ENCODE measurements around the gene TBC1D10B. TPM values are rescaled to one million over a fixed set of nuclear protein-coding genes. Genes with fewer than 3 reads are reported as not detected.

TBC1D10B gene
- total RNA-seq, 4 donors from 2014 or later = 35.3 to 52.6 (median 43.6) TPM

- peaks cover 0 to 22% of the 10 kb centered on the region in 2 donors for H3K36me3 ChIP-seq
- intact Hi-C loops (cut with DNase I; ENCODE audit: low total_unique reads) = no loop called here
- no peak for DNase-seq
- H3K27me3 ChIP-seq = no peaks in the 10 kb centered on the region
- peak overlapping the region; percentile 65 to 78 (median 74) for H3K4me3 ChIP-seq
- no peak for ATAC-seq
- no peaks in the 10 kb centered on the region for H3K9me3 ChIP-seq
- in situ Hi-C loops (cut with MboI; ENCODE audit: low sequenced_read_pairs in 4 of 4) = loop anchor here in 2 of 4 donors (25.0 kb wide), 2 partner anchors 281 to 306 kb away; partner anchors contain the start of genes ALDOA (in 1 of the 2), PPP4C (in 1 of the 2), TBX6 (in 1 of the 2) and YPEL3 (in 1 of the 2)
- TF ChIP-seq POLR2A (IDR thresholded peaks at IDR 0.05) = no peak
- TF ChIP-seq, protein P1, sequence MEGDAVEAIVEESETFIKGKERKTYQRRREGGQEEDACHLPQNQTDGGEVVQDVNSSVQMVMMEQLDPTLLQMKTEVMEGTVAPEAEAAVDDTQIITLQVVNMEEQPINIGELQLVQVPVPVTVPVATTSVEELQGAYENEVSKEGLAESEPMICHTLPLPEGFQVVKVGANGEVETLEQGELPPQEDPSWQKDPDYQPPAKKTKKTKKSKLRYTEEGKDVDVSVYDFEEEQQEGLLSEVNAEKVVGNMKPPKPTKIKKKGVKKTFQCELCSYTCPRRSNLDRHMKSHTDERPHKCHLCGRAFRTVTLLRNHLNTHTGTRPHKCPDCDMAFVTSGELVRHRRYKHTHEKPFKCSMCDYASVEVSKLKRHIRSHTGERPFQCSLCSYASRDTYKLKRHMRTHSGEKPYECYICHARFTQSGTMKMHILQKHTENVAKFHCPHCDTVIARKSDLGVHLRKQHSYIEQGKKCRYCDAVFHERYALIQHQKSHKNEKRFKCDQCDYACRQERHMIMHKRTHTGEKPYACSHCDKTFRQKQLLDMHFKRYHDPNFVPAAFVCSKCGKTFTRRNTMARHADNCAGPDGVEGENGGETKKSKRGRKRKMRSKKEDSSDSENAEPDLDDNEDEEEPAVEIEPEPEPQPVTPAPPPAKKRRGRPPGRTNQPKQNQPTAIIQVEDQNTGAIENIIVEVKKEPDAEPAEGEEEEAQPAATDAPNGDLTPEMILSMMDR (IDR thresholded peaks at IDR 0.05 in 4 of 5, conservative IDR thresholded peaks at IDR 0.05 in 1 of 5) = no peak
- H3K27ac ChIP-seq = peak overlapping the region; percentile 79 to 88 (median 88)
- peaks cover 41 to 48% of the 10 kb centered on the region in 2 donors for H3K4me1 ChIP-seq
These were observed 2.0 kb downstream of the TBC1D10B start for GRCh38 chr16:30368122-30368791.

DNA sequence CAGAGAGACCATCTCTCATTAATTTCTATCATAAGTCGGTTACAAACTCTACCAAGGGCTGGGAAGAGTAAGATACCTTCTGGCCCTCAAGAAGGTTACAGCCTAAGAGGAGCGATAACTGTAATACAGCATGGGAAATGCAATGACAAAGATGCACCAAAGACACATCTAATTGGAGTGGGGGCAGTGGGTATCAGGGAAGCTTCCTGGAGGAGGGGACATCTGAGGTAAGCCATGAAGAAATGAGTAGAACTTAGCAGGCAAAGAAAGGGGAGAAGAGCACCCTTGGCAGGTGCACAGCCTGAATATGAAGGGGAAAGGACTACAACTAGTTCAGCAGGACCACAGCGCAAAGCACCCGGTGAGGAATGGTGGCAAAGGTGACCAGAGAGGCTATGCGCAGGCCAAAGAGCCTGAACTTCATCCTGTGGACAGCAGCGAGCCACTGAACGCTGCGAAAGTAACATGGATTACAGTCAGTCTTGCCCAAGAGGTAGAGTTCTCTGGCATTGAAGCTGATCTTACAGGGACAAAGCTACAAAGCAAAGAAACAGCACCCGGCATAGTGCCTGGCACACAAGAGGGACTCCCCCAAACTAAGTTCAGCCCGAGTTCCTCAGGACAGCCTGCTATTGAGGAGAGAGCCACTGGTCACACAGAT is 2.8 kb downstream of the TBC1D10B start:
- intact Hi-C loops (cut with DNase I; ENCODE audit: low total_unique reads) = no loop called here
- ATAC-seq = no peak
- TF ChIP-seq, protein P1 (IDR thresholded peaks at IDR 0.05 in 4 of 5, conservative IDR thresholded peaks at IDR 0.05 in 1 of 5) = no peak
- no peak for TF ChIP-seq POLR2A (IDR thresholded peaks at IDR 0.05)
- peaks cover 38 to 40% of the 10 kb centered on the region in 2 donors for H3K4me1 ChIP-seq
- H3K27ac ChIP-seq = peak overlapping the region; percentile 79 to 88 (median 88)
- DNase-seq = no peak
- H3K4me3 ChIP-seq = peak overlapping the region; percentile 65 to 78 (median 74)
- in situ Hi-C loops (cut with MboI; ENCODE audit: low sequenced_read_pairs in 4 of 4) = loop anchor here in 2 of 4 donors (25.0 kb wide), 2 partner anchors 280 to 305 kb away; partner anchors contain the start of genes ALDOA (in 1 of the 2), PPP4C (in 1 of the 2), TBX6 (in 1 of the 2) and YPEL3 (in 1 of the 2)
- H3K9me3 ChIP-seq = no peaks in the 10 kb centered on the region
- peaks cover 0 to 22% of the 10 kb centered on the region in 2 donors for H3K36me3 ChIP-seq
- no peaks in the 10 kb centered on the region for H3K27me3 ChIP-seq

GRCh38 chr16:30366511-30366910 is 3.8 kb downstream of the TBC1D10B start:
- no peaks in the 10 kb centered on the region for H3K9me3 ChIP-seq
- peaks cover 28 to 31% of the 10 kb centered on the region in 2 donors for H3K4me1 ChIP-seq
- no peak for TF ChIP-seq POLR2A (IDR thresholded peaks at IDR 0.05)
- TF ChIP-seq, protein P1 (IDR thresholded peaks at IDR 0.05 in 4 of 5, conservative IDR thresholded peaks at IDR 0.05 in 1 of 5) = no peak
- H3K4me3 ChIP-seq = no peak overlapping the region
- intact Hi-C loops (cut with DNase I; ENCODE audit: low total_unique reads) (no loop called here), in situ Hi-C loops (cut with MboI; ENCODE audit: low sequenced_read_pairs in 4 of 4) (loop anchor here in 2 of 4 donors (25.0 kb wide), 2 partner anchors 279 to 304 kb away; partner anchors contain the start of genes ALDOA (in 1 of the 2), PPP4C (in 1 of the 2), TBX6 (in 1 of the 2) and YPEL3 (in 1 of the 2))
- H3K27me3 ChIP-seq = no peaks in the 10 kb centered on the region
- DNase-seq (no peak), ATAC-seq (no peak)
- peak overlapping the region in 3 of 4 donors; percentile 36 to 88 (median 87) for H3K27ac ChIP-seq
- peaks cover 0 to 30% of the 10 kb centered on the region in 2 donors for H3K36me3 ChIP-seq

DNA sequence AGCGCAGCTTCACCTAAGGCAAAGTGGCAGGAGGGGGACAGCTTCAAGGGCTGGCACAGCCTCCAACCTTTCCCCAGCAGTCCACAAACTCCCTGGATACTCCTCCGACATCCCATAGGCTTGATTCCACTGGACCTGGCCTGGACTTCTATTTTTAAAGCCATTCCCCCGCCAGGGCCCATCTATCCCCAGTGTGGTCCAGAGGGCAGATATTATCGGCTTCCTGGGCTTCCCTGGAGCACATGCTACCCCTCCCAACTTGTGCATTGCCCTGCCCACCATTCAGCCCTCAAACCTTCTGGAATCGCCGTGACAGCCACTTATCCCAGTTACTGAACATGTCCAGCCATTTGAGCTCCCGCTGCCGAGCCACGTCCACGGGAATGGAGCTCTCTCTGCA is 5.1 kb downstream of the TBC1D10B start:
- Histone ChIP-seq H3K27ac (peak overlapping the region in 1 of 4 donors; percentile 36), H3K9me3 (no peaks in the 10 kb centered on the region), H3K36me3 (peaks cover 0 to 39% of the 10 kb centered on the region in 2 donors), H3K4me1 (peaks cover 24 to 27% of the 10 kb centered on the region in 2 donors), H3K4me3 (no peak overlapping the region), H3K27me3 (no peaks in the 10 kb centered on the region)
- no peak for DNase-seq
- TF ChIP-seq, protein P1 (IDR thresholded peaks at IDR 0.05 in 4 of 5, conservative IDR thresholded peaks at IDR 0.05 in 1 of 5) = no peak
- no peak for TF ChIP-seq POLR2A (IDR thresholded peaks at IDR 0.05)
- intact Hi-C loops (cut with DNase I; ENCODE audit: low total_unique reads) (no loop called here), in situ Hi-C loops (cut with MboI; ENCODE audit: low sequenced_read_pairs in 4 of 4) (loop anchor here in 2 of 4 donors (25.0 kb wide), 2 partner anchors 278 to 303 kb away; partner anchors contain the start of genes ALDOA (in 1 of the 2), PPP4C (in 1 of the 2), TBX6 (in 1 of the 2) and YPEL3 (in 1 of the 2))
- no peak for ATAC-seq
